SH-SY5Y (cell line): Measurements from ENCODE around the gene ITGA5.

Source experiments
- GATA2 ChIP-seq: IDR thresholded peaks from 2 replicates; pipeline ENCODE4 v1.6.1; 2011; ENCODE audit warnings: mild to moderate bottlenecking, low read depth, low read length
- GATA3 ChIP-seq: IDR thresholded peaks from 2 replicates; pipeline ENCODE4 v1.6.1; 2011; ENCODE audit warnings: low read depth, mild to moderate bottlenecking, low read length, moderate library complexity

DNA sequence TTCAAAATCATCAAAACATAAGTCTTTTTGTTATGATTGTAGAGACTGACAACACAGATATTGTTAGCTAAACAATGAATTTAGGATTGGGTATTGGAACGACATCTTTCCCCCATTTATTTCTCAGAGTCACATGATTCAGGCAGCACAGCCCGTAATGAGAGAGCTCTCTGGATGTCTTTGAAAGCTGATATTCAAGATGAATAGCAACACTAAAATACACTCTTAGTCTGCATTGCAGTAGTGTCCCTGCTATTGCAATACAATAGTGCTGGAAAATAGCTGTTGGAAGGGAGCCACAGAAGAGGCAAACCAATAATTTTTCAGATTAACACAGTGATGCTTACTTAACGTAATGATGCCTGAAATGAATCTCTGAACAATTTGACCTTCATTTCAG lies 44.4 kb upstream of the ITGA5 start:
- no peak for TF ChIP-seq GATA2
- TF ChIP-seq GATA3 = no peak
